HepG2 (cell line): ENCODE measurements around the gene AWAT2. TPM values are rescaled to one million over a fixed set of nuclear protein-coding genes. Genes with fewer than 3 reads are reported as not detected.

Experiments used
- ATAC-seq: fragments of 200-7000 bp; cut with Tn5 transposase; 3 replicates; pipeline ENCODE4 v1.9.1; 2020; ENCODE audit warnings: mild to moderate bottlenecking, moderate library complexity
- BruUV-seq: library from RNA; stranded (reverse); fragments of 400-500 nt; replicated peaks from 2 replicates; lab custom pipeline; 2021; lab: Mats Ljungman, UMichigan
- CTCF ChIA-PET: fragments of 300-600 bp; formaldehyde crosslinking; extraction: SDS; loops from one replicate; lab custom pipeline; 2021; ENCODE audit warnings: low total read pairs, inconsistent platforms, low intra/inter-chr PET ratio; lab: Yijun Ruan, JAX
- POLR2A ChIA-PET: fragments of 350-600 bp; sonication (Branson Sonifier 250); formaldehyde crosslinking; loops from one replicate; lab custom pipeline; 2020; ENCODE audit warnings: antibody characterized with exemption, inconsistent platforms; lab: Yijun Ruan, JAX
- DNase-seq: peaks from one replicate; pipeline ENCODE4 v3.0.0-alpha.2; 2015; ENCODE audit warnings: low spot score
- FAIRE-seq: peaks from 3 replicates; lab custom pipeline; 2011; peaks lifted over from hg19 to GRCh38; lab: Jason Lieb, UNC
- H2AFZ ChIP-seq: one replicate; pipeline ENCODE4 v1.6.1; 2011; ENCODE audit warnings: low read length, inconsistent platforms
- H3K27ac ChIP-seq: fragments of 300-600 bp; 3 replicates; pipeline ENCODE4 v1.8.0; 2011; ENCODE audit warnings: mixed run types, mild to moderate bottlenecking, mixed read lengths, low read length, inconsistent platforms; ENCODE audit not compliant: insufficient read depth; ENCODE audit errors: extremely low read length
- H3K27me3 ChIP-seq, 2 experiments: fragments of 200-600 bp in 1 of 2; 2 replicates in 1 of 2; 3 replicates in 1 of 2; pipeline versions ENCODE4 v1.6.0 to v1.8.0; 2011; ENCODE audit warnings: low read length in 2 of 2, mild to moderate bottlenecking in 2 of 2, moderate library complexity in 2 of 2, inconsistent platforms in 1 of 2; ENCODE audit not compliant: insufficient read depth in 2 of 2, control insufficient read depth in 1 of 2
- H3K36me3 ChIP-seq, 2 experiments: fragments of 200-600 bp in 1 of 2; replicated peaks in 1 of 2; 2 replicates in 1 of 2; 3 replicates in 1 of 2; pipeline versions ENCODE4 v1.5.1 to v1.8.0; 2011; ENCODE audit warnings: low read length in 2 of 2, inconsistent platforms in 1 of 2; ENCODE audit not compliant: insufficient read depth in 2 of 2, control insufficient read depth in 1 of 2
- H3K4me1 ChIP-seq: 2 replicates; pipeline ENCODE4 v1.5.1; 2012; ENCODE audit warnings: low read length, inconsistent platforms; ENCODE audit not compliant: insufficient read depth
- H3K4me2 ChIP-seq: 2 replicates; pipeline ENCODE4 v1.6.0; 2011; ENCODE audit warnings: low read depth, low read length, inconsistent platforms
- H3K4me3 ChIP-seq, 3 experiments: fragments of 200-600 bp in 1 of 3; sonication (generic), shearing (Covaris generic) in 1 of 3; replicated peaks in 1 of 3; 2 replicates each; pipeline ENCODE4 v1.5.1; 2011 to 2016; ENCODE audit warnings: low read length in 3 of 3, inconsistent platforms in 2 of 3, low read depth in 2 of 3, mild to moderate bottlenecking in 2 of 3, control low read depth in 1 of 3, mixed read lengths in 1 of 3; ENCODE audit not compliant: insufficient read depth in 1 of 3
- H3K79me2 ChIP-seq: one replicate; pipeline ENCODE4 v1.6.1; 2011; ENCODE audit warnings: low read length, inconsistent platforms; ENCODE audit not compliant: insufficient read depth
- H3K9ac ChIP-seq: 2 replicates; pipeline ENCODE4 v1.6.0; 2011; ENCODE audit warnings: mild to moderate bottlenecking, low read depth, low read length, inconsistent platforms; ENCODE audit not compliant: insufficient read depth
- H3K9me3 ChIP-seq: 2 replicates; pipeline ENCODE4 v1.5.1; 2012; ENCODE audit warnings: mild to moderate bottlenecking, low read length
- H4K20me1 ChIP-seq: 2 replicates; pipeline ENCODE4 v1.6.0; 2011; ENCODE audit warnings: inconsistent platforms, mild to moderate bottlenecking, low read length, moderate library complexity; ENCODE audit not compliant: insufficient read depth
- MTA1 ChIP-seq: sonication (generic); formaldehyde crosslinking; IDR thresholded peaks from 2 replicates; pipeline ENCODE4 v1.4.0; 2020; ENCODE audit warnings: missing genetic modification reagents, mild to moderate bottlenecking, borderline replicate concordance
- POLR2AphosphoS2 ChIP-seq: IDR thresholded peaks from 2 replicates; pipeline ENCODE4 v1.6.1; 2011; ENCODE audit warnings: low read depth, low read length, improper control_type of control experiment
- U2AF1 ChIP-seq: fragments of 200-400 bp; formaldehyde crosslinking; optimal IDR thresholded peaks from 2 replicates; pipeline ENCODE3; 2017; ENCODE audit warnings: mild to moderate bottlenecking, low read depth, low read length
- YY1 ChIP-seq: IDR thresholded peaks from 2 replicates; pipeline ENCODE4 v1.6.1; 2011; ENCODE audit warnings: low read length, low read depth, moderate library complexity, mild to moderate bottlenecking; ENCODE audit not compliant: insufficient read depth, insufficient replicate concordance
- ZNF124 ChIP-seq: sonication (generic); formaldehyde crosslinking; IDR thresholded peaks from 2 replicates; pipeline ENCODE4 v1.4.0; 2020; ENCODE audit warnings: missing genetic modification reagents
- in situ Hi-C: cut with HindIII; loops from 2 replicates; pipeline ENCODE4 v1.10.0; 2017; ENCODE audit warnings: low pct_unique_long_range_greater_than_20kb; ENCODE audit not compliant: extremely low pct_ligation_motif_present
- intact Hi-C: fragments of 100-400 bp; cut with micrococcal nuclease; formaldehyde crosslinking; loops from one replicate; pipeline ENCODE4 v1.10.0; 2022; ENCODE audit not compliant: unreplicated experiment
- polyA plus RNA-seq, 8 experiments: library from polyadenylated mRNA; depleted of rRNA in 3 of 8; stranded (reverse) in 7 of 8; unstranded in 1 of 8; fragments of >200 nt; fragmentation: Illumina TruSeq in 4 of 8; extraction: Trizol in 4 of 8; gene quantifications; 2 replicates each; pipeline versions ENCODE4 v1.2.1 to v1.2.3, GENCODE V29; 2011 to 2016; ENCODE audit warnings: low read depth in 4 of 8, missing spikeins in 1 of 8, mixed read lengths in 1 of 8; ENCODE audit not compliant: insufficient read depth in 1 of 8
- total RNA-seq, 5 experiments: library from RNA; depleted of rRNA; stranded (reverse); fragments of >200 nt; fragmentation: Illumina TruSeq; extraction: Trizol; gene quantifications; 2 replicates each; pipeline ENCODE4 v1.2.3, GENCODE V29; 2016; ENCODE audit warnings: low read depth in 1 of 5
- TF ChIP-seq, protein P1 (sequence below): sonication (generic); formaldehyde crosslinking; IDR thresholded peaks from 2 replicates; pipeline ENCODE4 v1.9.0; 2021; ENCODE audit warnings: mild to moderate bottlenecking, missing genetic modification reagents

The AWAT2 gene
- total and polyA plus RNA-seq, 2 of the 13 experiments (the other 11 are each of a cell fraction or from before 2014, with no cell fraction given): not detected

- FAIRE-seq (no peak), ATAC-seq (no peak), DNase-seq (no peak)
- Histone ChIP-seq H3K27ac (no peak overlapping the region), H2AFZ (no peak overlapping the region), H3K27me3 (no peaks in the 10 kb centered on the region), H3K9ac (no peak overlapping the region), H4K20me1 (no peaks in the 10 kb centered on the region), H3K4me3 (no peak overlapping the region)
- intact Hi-C loops: no loop called here
- in situ Hi-C loops: no loop called here
- CTCF ChIA-PET: no interaction called here
- BruUV-seq: no TSS peak
- TF ChIP-seq U2AF1: no peak
- no peak for TF ChIP-seq YY1
- TF ChIP-seq, protein P1, sequence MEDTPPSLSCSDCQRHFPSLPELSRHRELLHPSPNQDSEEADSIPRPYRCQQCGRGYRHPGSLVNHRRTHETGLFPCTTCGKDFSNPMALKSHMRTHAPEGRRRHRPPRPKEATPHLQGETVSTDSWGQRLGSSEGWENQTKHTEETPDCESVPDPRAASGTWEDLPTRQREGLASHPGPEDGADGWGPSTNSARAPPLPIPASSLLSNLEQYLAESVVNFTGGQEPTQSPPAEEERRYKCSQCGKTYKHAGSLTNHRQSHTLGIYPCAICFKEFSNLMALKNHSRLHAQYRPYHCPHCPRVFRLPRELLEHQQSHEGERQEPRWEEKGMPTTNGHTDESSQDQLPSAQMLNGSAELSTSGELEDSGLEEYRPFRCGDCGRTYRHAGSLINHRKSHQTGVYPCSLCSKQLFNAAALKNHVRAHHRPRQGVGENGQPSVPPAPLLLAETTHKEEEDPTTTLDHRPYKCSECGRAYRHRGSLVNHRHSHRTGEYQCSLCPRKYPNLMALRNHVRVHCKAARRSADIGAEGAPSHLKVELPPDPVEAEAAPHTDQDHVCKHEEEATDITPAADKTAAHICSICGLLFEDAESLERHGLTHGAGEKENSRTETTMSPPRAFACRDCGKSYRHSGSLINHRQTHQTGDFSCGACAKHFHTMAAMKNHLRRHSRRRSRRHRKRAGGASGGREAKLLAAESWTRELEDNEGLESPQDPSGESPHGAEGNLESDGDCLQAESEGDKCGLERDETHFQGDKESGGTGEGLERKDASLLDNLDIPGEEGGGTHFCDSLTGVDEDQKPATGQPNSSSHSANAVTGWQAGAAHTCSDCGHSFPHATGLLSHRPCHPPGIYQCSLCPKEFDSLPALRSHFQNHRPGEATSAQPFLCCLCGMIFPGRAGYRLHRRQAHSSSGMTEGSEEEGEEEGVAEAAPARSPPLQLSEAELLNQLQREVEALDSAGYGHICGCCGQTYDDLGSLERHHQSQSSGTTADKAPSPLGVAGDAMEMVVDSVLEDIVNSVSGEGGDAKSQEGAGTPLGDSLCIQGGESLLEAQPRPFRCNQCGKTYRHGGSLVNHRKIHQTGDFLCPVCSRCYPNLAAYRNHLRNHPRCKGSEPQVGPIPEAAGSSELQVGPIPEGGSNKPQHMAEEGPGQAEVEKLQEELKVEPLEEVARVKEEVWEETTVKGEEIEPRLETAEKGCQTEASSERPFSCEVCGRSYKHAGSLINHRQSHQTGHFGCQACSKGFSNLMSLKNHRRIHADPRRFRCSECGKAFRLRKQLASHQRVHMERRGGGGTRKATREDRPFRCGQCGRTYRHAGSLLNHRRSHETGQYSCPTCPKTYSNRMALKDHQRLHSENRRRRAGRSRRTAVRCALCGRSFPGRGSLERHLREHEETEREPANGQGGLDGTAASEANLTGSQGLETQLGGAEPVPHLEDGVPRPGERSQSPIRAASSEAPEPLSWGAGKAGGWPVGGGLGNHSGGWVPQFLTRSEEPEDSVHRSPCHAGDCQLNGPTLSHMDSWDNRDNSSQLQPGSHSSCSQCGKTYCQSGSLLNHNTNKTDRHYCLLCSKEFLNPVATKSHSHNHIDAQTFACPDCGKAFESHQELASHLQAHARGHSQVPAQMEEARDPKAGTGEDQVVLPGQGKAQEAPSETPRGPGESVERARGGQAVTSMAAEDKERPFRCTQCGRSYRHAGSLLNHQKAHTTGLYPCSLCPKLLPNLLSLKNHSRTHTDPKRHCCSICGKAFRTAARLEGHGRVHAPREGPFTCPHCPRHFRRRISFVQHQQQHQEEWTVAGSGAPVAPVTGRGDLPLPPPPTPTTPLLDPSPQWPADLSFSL (CRISPR knock-in tag): no peak
- TF ChIP-seq ZNF124 (CRISPR knock-in tag): no peak
- TF ChIP-seq MTA1 (CRISPR knock-in tag): no peak
- TF ChIP-seq POLR2AphosphoS2: no peak
- TF ChIP-seq, all 625 proteins: peak for 0
- H3K36me3 ChIP-seq: no peaks in the 10 kb centered on the region
- H3K4me1 ChIP-seq: no peaks in the 10 kb centered on the region
- H3K4me2 ChIP-seq: no peak overlapping the region
- POLR2A ChIA-PET: no interaction called here
- no peaks in the 10 kb centered on the region for H3K9me3 ChIP-seq
- no peaks in the 10 kb centered on the region for H3K79me2 ChIP-seq
Observed at GRCh38 chrX:70007946-70008345, 41.8 kb downstream of the AWAT2 start.
